Measurements from ENCODE around the gene XPR1. TPM values are rescaled to one million over a fixed set of nuclear protein-coding genes. Genes with fewer than 3 reads are reported as not detected.

The XPR1 gene
- total RNA-seq, 1 donor from 2014 or later = 18.6 TPM

- peak; percentile 75 for TF ChIP-seq CTCF (conservative IDR thresholded peaks at IDR 0.05; ENCODE audit: low read depth, low read length)
- DNase-seq (ENCODE audit: low read depth) = no peak
- H3K4me3 ChIP-seq (ENCODE audit: low read depth, low read length) = no peak overlapping the region
These were observed 147.1 kb downstream of the XPR1 start for GRCh38 chr1:180778782-180779398.

GRCh38 chr1:180779584-180779983 lies 147.8 kb downstream of the XPR1 start:
- no peak for TF ChIP-seq CTCF (conservative IDR thresholded peaks at IDR 0.05; ENCODE audit: low read depth, low read length)
- no peak overlapping the region for H3K4me3 ChIP-seq (ENCODE audit: low read depth, low read length)
- no peak for DNase-seq (ENCODE audit: low read depth)

GRCh38 chr1:180781718-180782117 lies 149.9 kb downstream of the XPR1 start:
- no peak overlapping the region for H3K4me3 ChIP-seq (ENCODE audit: low read depth, low read length)
- no peak for DNase-seq (ENCODE audit: low read depth)
- TF ChIP-seq CTCF (conservative IDR thresholded peaks at IDR 0.05; ENCODE audit: low read depth, low read length) = no peak

- DNase-seq (ENCODE audit: low read depth) = no peak
- H3K4me3 ChIP-seq (ENCODE audit: low read depth, low read length) = no peak overlapping the region
- TF ChIP-seq CTCF (conservative IDR thresholded peaks at IDR 0.05; ENCODE audit: low read depth, low read length) = no peak
These were observed 153.5 kb downstream of the XPR1 start for GRCh38 chr1:180785291-180785690.

- H3K4me3 ChIP-seq (ENCODE audit: low read depth, low read length) = no peak overlapping the region
- TF ChIP-seq CTCF (conservative IDR thresholded peaks at IDR 0.05; ENCODE audit: low read depth, low read length) = no peak
- no peak for DNase-seq (ENCODE audit: low read depth)
These were observed 154.1 kb downstream of the XPR1 start for GRCh38 chr1:180785887-180786286.

GRCh38 chr1:180786624-180787023 lies 154.8 kb downstream of the XPR1 start:
- TF ChIP-seq CTCF (conservative IDR thresholded peaks at IDR 0.05; ENCODE audit: low read depth, low read length) = no peak
- DNase-seq (ENCODE audit: low read depth) = no peak
- H3K4me3 ChIP-seq (ENCODE audit: low read depth, low read length) = no peak overlapping the region

GRCh38 chr1:180787628-180788307 lies 155.9 kb downstream of the XPR1 start:
- DNase-seq (ENCODE audit: low read depth) = no peak
- TF ChIP-seq CTCF (conservative IDR thresholded peaks at IDR 0.05; ENCODE audit: low read depth, low read length) = no peak

More at GRCh38 chr1:180787628-180788307, 155.9 kb downstream of the XPR1 start:
- no peak overlapping the region for H3K4me3 ChIP-seq (ENCODE audit: low read depth, low read length)
